GM12878 (cell line): Measurements from ENCODE around the gene FRAS1. TPM values are rescaled to one million over a fixed set of nuclear protein-coding genes. Genes with fewer than 3 reads are reported as not detected.

ENCODE experiments used
- ATAC-seq: fragments of 200-7000 bp; cut with Tn5 transposase; 3 replicates; pipeline ENCODE4 v1.9.1; 2020; ENCODE audit warnings: mild to moderate bottlenecking, moderate library complexity
- BruUV-seq: library from RNA; stranded (reverse); fragments of 400-500 nt; replicated peaks from 2 replicates; lab custom pipeline; 2021; lab: Mats Ljungman, UMichigan
- CTCF ChIA-PET: fragments of 300-600 bp; sonication (Branson Sonifier 250); formaldehyde crosslinking; extraction: SDS; loops from one replicate; lab custom pipeline; 2021; ENCODE audit warnings: inconsistent platforms; lab: Yijun Ruan, JAX
- POLR2A ChIA-PET: fragments of 350-600 bp; formaldehyde crosslinking; extraction: SDS; loops from one replicate; lab custom pipeline; 2021; ENCODE audit warnings: inconsistent platforms; lab: Charles Lee
- RAD21 ChIA-PET: fragments of 300-600 bp; sonication (Branson Sonifier 250); formaldehyde crosslinking; loops from one replicate; lab custom pipeline; 2023; ENCODE audit warnings: antibody characterized with exemption; ENCODE audit not compliant: unreplicated experiment; lab: Charles Lee
- SMC1A ChIA-PET: fragments of 300-600 bp; sonication (Branson Sonifier 250); formaldehyde crosslinking; loops from one replicate; lab custom pipeline; 2023; ENCODE audit not compliant: unreplicated experiment, uncharacterized antibody; lab: Charles Lee
- DNase-seq: peaks from one replicate; pipeline ENCODE4 v3.0.0-alpha.2; 2011; ENCODE audit warnings: low read depth, low spot score
- FAIRE-seq: peaks from 3 replicates; lab custom pipeline; 2011; peaks lifted over from hg19 to GRCh38; lab: Jason Lieb, UNC
- H2AFZ ChIP-seq: 2 replicates; pipeline ENCODE4 v1.6.0; 2011; ENCODE audit warnings: low read depth, low read length, control low read depth; ENCODE audit not compliant: control insufficient read depth
- H3K27ac ChIP-seq: 2 replicates; pipeline ENCODE4 v1.5.1; 2011; ENCODE audit warnings: control low read depth; ENCODE audit not compliant: control insufficient read depth, insufficient read depth
- H3K27me3 ChIP-seq, 2 experiments: replicated peaks in 1 of 2; 2 replicates each; pipeline versions ENCODE4 v1.6.0 to v1.6.1; 2011; ENCODE audit warnings: low read length in 1 of 2; ENCODE audit not compliant: control insufficient read depth in 2 of 2, insufficient read depth in 2 of 2
- H3K36me3 ChIP-seq, 2 experiments: 2 replicates each; pipeline ENCODE4 v1.5.1; 2011; ENCODE audit warnings: low read length in 1 of 2; ENCODE audit not compliant: control insufficient read depth in 2 of 2, insufficient read depth in 2 of 2
- H3K4me1 ChIP-seq: 2 replicates; pipeline ENCODE4 v1.6.1; 2011; ENCODE audit warnings: mild to moderate bottlenecking, low read length, moderate library complexity, mixed read lengths; ENCODE audit not compliant: control insufficient read depth, insufficient read depth
- H3K4me2 ChIP-seq: 2 replicates; pipeline ENCODE4 v1.6.0; 2011; ENCODE audit warnings: control low read depth; ENCODE audit not compliant: control insufficient read depth, insufficient read depth
- H3K4me3 ChIP-seq: fragments of 200-600 bp; sonication (generic); 2 replicates; pipeline ENCODE4 v1.5.1; 2016
- H3K79me2 ChIP-seq: 2 replicates; pipeline ENCODE4 v1.6.0; 2011; ENCODE audit warnings: low read length; ENCODE audit not compliant: control insufficient read depth, insufficient read depth
- H3K9ac ChIP-seq: 2 replicates; pipeline ENCODE4 v1.8.0; 2011; ENCODE audit warnings: low read length, control low read depth, mixed read lengths; ENCODE audit not compliant: control insufficient read depth, insufficient read depth
- H3K9me3 ChIP-seq: replicated peaks from 3 replicates; pipeline ENCODE4 v1.5.1; 2011; ENCODE audit warnings: mild to moderate bottlenecking, low read length; ENCODE audit not compliant: control insufficient read depth, insufficient read depth
- H4K20me1 ChIP-seq: 2 replicates; pipeline ENCODE4 v1.6.0; 2011; ENCODE audit not compliant: control insufficient read depth, insufficient read depth
- ASH2L ChIP-seq: fragments of 300-600, 200-600 bp; sonication (generic); IDR thresholded peaks from 2 replicates; pipeline ENCODE4 v1.6.1; 2017; ENCODE audit warnings: low read depth, mild to moderate bottlenecking, borderline replicate concordance
- E2F8 ChIP-seq: fragments of 450-650 bp; IDR thresholded peaks from 2 replicates; pipeline ENCODE4 v1.6.1; 2018; ENCODE audit warnings: mild to moderate bottlenecking, low read depth, moderate library complexity; ENCODE audit not compliant: partially characterized antibody
- SMARCA5 ChIP-seq: fragments of 450-650 bp; IDR thresholded peaks from 2 replicates; pipeline ENCODE4 v1.6.1; 2017; ENCODE audit warnings: mild to moderate bottlenecking
- SP1 ChIP-seq: IDR thresholded peaks from one replicate; pipeline ENCODE4 v1.6.1; 2011; ENCODE audit warnings: low read depth, low read length
- WGBS: methylation state at CpG from one replicate; pipeline ENCODE4 v1.1.6; 2016; ENCODE audit warnings: low lambda C conversion rate; ENCODE audit not compliant: insufficient replicate concordance, insufficient coverage; ENCODE audit errors: missing lambda C conversion rate; 5-methylcytosine and 5-hydroxymethylcytosine counted together
- in situ Hi-C: fragments of 300-500 bp; cut with MboI; formaldehyde crosslinking; loops from 9 replicates; pipeline ENCODE4 v1.14.3; 2018; ENCODE audit warnings: mixed read lengths
- intact Hi-C: fragments of 100-400 bp; cut with micrococcal nuclease; formaldehyde crosslinking; loops from one replicate; pipeline ENCODE4 v1.14.2; 2022; ENCODE audit not compliant: unreplicated experiment
- polyA plus RNA-seq, 11 experiments: library from polyadenylated mRNA; depleted of rRNA in 4 of 11; unstranded in 6 of 11; stranded (reverse) in 5 of 11; fragments of >200 nt; fragmentation: Nextera tagmentation in 4 of 11; fragmentation: Illumina TruSeq in 1 of 11; extraction: Ambion mirVana in 4 of 11; extraction: Trizol in 1 of 11; gene quantifications; 1 replicate in 1 of 11; 2 replicates in 10 of 11; pipeline versions ENCODE4 v1.2.1 to v1.2.3, GENCODE V29; 2011 to 2016; ENCODE audit warnings: inconsistent platforms in 2 of 11, missing spikeins in 2 of 11, low read depth in 1 of 11
- total RNA-seq, 4 experiments: library from RNA; depleted of rRNA in 3 of 4; stranded (reverse); fragments of >200 nt in 3 of 4; fragmentation: Illumina TruSeq in 1 of 4; extraction: Trizol in 1 of 4; gene quantifications; 2 replicates each; pipeline versions ENCODE4 v1.2.1 to v1.2.3, GENCODE V29; 2013 to 2021

FRAS1 gene
- total and polyA plus RNA-seq, 10 of the 15 experiments (the other 5 are each of a cell fraction or from before 2014, with no cell fraction given): 0.08 to 11.7 (median 0.20) TPM

GRCh38 chr4:78074759-78075158 lies 17.6 kb downstream of the FRAS1 start:
- ChIA-PET CTCF (interaction anchor here (0.6 to 3.3 kb wide), 4 partner anchors 12 to 323 kb away, joined by 3 to 16 read pairs (median 6); no protein-coding TSS in a partner anchor), RAD21 (interaction anchor here (0.9 kb wide), 2 partner anchors 15 to 92 kb away, joined by 3 read pairs; no protein-coding TSS in a partner anchor), SMC1A (interaction anchor here (1.0 to 1.4 kb wide), 4 partner anchors 12 to 494 kb away, joined by 3 to 4 read pairs (median 3); no protein-coding TSS in a partner anchor), POLR2A (no interaction called here)
- intact Hi-C loops (no loop called here), in situ Hi-C loops (no loop called here)
- FAIRE-seq (no peak), DNase-seq (no peak), ATAC-seq (no peak)
- no peaks in the 10 kb centered on the region; a peak in 1 of 4 replicates for H3K27me3 ChIP-seq
- H2AFZ ChIP-seq: no peak overlapping the region
- BruUV-seq: no TSS peak
- 34% methylated on average over 3 of the region's 3 CpGs for WGBS
- no peaks in the 10 kb centered on the region for H3K4me1 ChIP-seq
- no peak for TF ChIP-seq E2F8
- no peak for TF ChIP-seq SP1
- TF ChIP-seq SMARCA5: no peak
- no peak for TF ChIP-seq ASH2L
- no peaks in the 10 kb centered on the region for H3K9me3 ChIP-seq
- no peak overlapping the region for H3K4me3 ChIP-seq
- no peaks in the 10 kb centered on the region for H4K20me1 ChIP-seq
- no peaks in the 10 kb centered on the region for H3K79me2 ChIP-seq
- H3K4me2 ChIP-seq: no peak overlapping the region
- no peak overlapping the region for H3K9ac ChIP-seq
- H3K36me3 ChIP-seq: no peaks in the 10 kb centered on the region
- H3K27ac ChIP-seq: no peak overlapping the region
